ENCODE measurements around the gene SLC13A5. TPM values are rescaled to one million over a fixed set of nuclear protein-coding genes. Genes with fewer than 3 reads are reported as not detected.

Gene SLC13A5
- total RNA-seq, 1 experiment from 2014 or later, result 0.92 TPM

- intact Hi-C loops (cut with micrococcal nuclease; ENCODE audit: unreplicated experiment), result loop anchor here (5.0 kb wide), 1 partner anchor 1061 kb away; no protein-coding TSS in a partner anchor
- H3K4me1 ChIP-seq (replicated peaks; ENCODE audit: insufficient read depth), result peaks cover 37% of the 10 kb centered on the region
- H3K4me2 ChIP-seq, result no peak overlapping the region
- H3F3A ChIP-seq (ENCODE audit: insufficient read depth, low read depth), result peaks cover 38% of the 10 kb centered on the region
- no peak overlapping the region for H2AFZ ChIP-seq
- no peak for TF ChIP-seq EZH2 (IDR thresholded peaks at IDR 0.05; ENCODE audit: low read depth)
- peak; percentile 38; the same call in 1 of the 2 replicates for TF ChIP-seq CTCF (conservative IDR thresholded peaks at IDR 0.05)
- ChIA-PET POLR2A (ENCODE audit: unreplicated experiment) (interaction anchor here (0.7 kb wide), 1 partner anchor 8 kb away, joined by 3 read pairs; a partner anchor contains a TSS), CTCF (no interaction called here)
- H3K79me2 ChIP-seq (ENCODE audit: low read depth), result peaks cover 79% of the 10 kb centered on the region
- H3K36me3 ChIP-seq (ENCODE audit: low read depth), result peaks cover 35% of the 10 kb centered on the region
- DNase-seq, result no peak
- H3K9me2 ChIP-seq (ENCODE audit: insufficient read depth), result no peaks in the 10 kb centered on the region
- no peaks in the 10 kb centered on the region for H3K27me3 ChIP-seq (ENCODE audit: insufficient read depth, low read depth)
- H3K9me3 ChIP-seq (ENCODE audit: insufficient read depth, low read depth), result no peaks in the 10 kb centered on the region
- H3K27ac ChIP-seq, result no peak overlapping the region
- no peak overlapping the region for H3K4me3 ChIP-seq
- H4K20me1 ChIP-seq (ENCODE audit: insufficient read depth), result peaks cover 38% of the 10 kb centered on the region
- no TSS peak for BruUV-seq (replicated peaks)
Observed at GRCh38 chr17:6648181-6648580, 65.0 kb downstream of the SLC13A5 start.

GRCh38 chr17:6643451-6644125 lies 69.6 kb downstream of the SLC13A5 start:
- Histone ChIP-seq H3K27me3 (ENCODE audit: insufficient read depth, low read depth) (no peaks in the 10 kb centered on the region), H3K27ac (no peak overlapping the region), H2AFZ (no peak overlapping the region), H3K9me2 (ENCODE audit: insufficient read depth) (no peaks in the 10 kb centered on the region), H3K4me2 (no peak overlapping the region), H3K79me2 (ENCODE audit: low read depth) (peaks cover 82% of the 10 kb centered on the region), H3F3A (ENCODE audit: insufficient read depth, low read depth) (peaks cover 47% of the 10 kb centered on the region), H3K4me3 (no peak overlapping the region), H3K9me3 (ENCODE audit: insufficient read depth, low read depth) (no peaks in the 10 kb centered on the region), H4K20me1 (ENCODE audit: insufficient read depth) (peaks cover 24% of the 10 kb centered on the region), H3K4me1 (replicated peaks; ENCODE audit: insufficient read depth) (peaks cover 29% of the 10 kb centered on the region), H3K36me3 (ENCODE audit: low read depth) (peaks cover 40% of the 10 kb centered on the region)
- no peak for DNase-seq
- intact Hi-C loops (cut with micrococcal nuclease; ENCODE audit: unreplicated experiment), result loop anchor here (5.0 kb wide), 1 partner anchor 186 kb away; no protein-coding TSS in a partner anchor
- POLR2A ChIA-PET (ENCODE audit: unreplicated experiment), result no interaction called here
- TF ChIP-seq EZH2 (IDR thresholded peaks at IDR 0.05; ENCODE audit: low read depth) (no peak), CTCF (conservative IDR thresholded peaks at IDR 0.05) (no peak)
- BruUV-seq (replicated peaks), result no TSS peak
- CTCF ChIA-PET, result no interaction called here

GRCh38 chr17:6642592-6642991 lies 70.6 kb downstream of the SLC13A5 start:
- H3K27me3 ChIP-seq (ENCODE audit: insufficient read depth, low read depth), result no peaks in the 10 kb centered on the region
- TF ChIP-seq EZH2 (IDR thresholded peaks at IDR 0.05; ENCODE audit: low read depth), result no peak
- no peak for TF ChIP-seq CTCF (conservative IDR thresholded peaks at IDR 0.05)
- POLR2A ChIA-PET (ENCODE audit: unreplicated experiment), result no interaction called here
- peaks cover 31% of the 10 kb centered on the region for H3K4me1 ChIP-seq (replicated peaks; ENCODE audit: insufficient read depth)
- CTCF ChIA-PET, result no interaction called here
- intact Hi-C loops (cut with micrococcal nuclease; ENCODE audit: unreplicated experiment), result loop anchor here (5.0 kb wide), 1 partner anchor 185 kb away; no protein-coding TSS in a partner anchor
- 0 out of 2 replicates have a peak overlapping the region, but pooled peaks have one; percentile 7 for H3K27ac ChIP-seq
- H3K9me2 ChIP-seq (ENCODE audit: insufficient read depth), result no peaks in the 10 kb centered on the region
- DNase-seq, result peak in 1 of 2 experiments; percentile 71
- peak overlapping the region; percentile 95 for H3K4me2 ChIP-seq
- BruUV-seq (replicated peaks), result no TSS peak
- H3K79me2 ChIP-seq (ENCODE audit: low read depth), result peaks cover 82% of the 10 kb centered on the region
- peaks cover 30% of the 10 kb centered on the region for H3K36me3 ChIP-seq (ENCODE audit: low read depth)
- H4K20me1 ChIP-seq (ENCODE audit: insufficient read depth), result peaks cover 14% of the 10 kb centered on the region
- H3K9me3 ChIP-seq (ENCODE audit: insufficient read depth, low read depth), result no peaks in the 10 kb centered on the region
- H2AFZ ChIP-seq, result no peak overlapping the region
- peaks cover 47% of the 10 kb centered on the region for H3F3A ChIP-seq (ENCODE audit: insufficient read depth, low read depth)
- peak overlapping the region; percentile 81; the same call in 1 of the 2 replicates for H3K4me3 ChIP-seq
